ENCODE data around the gene PKDREJ. TPM values are rescaled to one million over a fixed set of nuclear protein-coding genes. Genes with fewer than 3 reads are reported as not detected.

Gene PKDREJ
- total RNA-seq, 2 experiments from 2014 or later: not detected

DNA sequence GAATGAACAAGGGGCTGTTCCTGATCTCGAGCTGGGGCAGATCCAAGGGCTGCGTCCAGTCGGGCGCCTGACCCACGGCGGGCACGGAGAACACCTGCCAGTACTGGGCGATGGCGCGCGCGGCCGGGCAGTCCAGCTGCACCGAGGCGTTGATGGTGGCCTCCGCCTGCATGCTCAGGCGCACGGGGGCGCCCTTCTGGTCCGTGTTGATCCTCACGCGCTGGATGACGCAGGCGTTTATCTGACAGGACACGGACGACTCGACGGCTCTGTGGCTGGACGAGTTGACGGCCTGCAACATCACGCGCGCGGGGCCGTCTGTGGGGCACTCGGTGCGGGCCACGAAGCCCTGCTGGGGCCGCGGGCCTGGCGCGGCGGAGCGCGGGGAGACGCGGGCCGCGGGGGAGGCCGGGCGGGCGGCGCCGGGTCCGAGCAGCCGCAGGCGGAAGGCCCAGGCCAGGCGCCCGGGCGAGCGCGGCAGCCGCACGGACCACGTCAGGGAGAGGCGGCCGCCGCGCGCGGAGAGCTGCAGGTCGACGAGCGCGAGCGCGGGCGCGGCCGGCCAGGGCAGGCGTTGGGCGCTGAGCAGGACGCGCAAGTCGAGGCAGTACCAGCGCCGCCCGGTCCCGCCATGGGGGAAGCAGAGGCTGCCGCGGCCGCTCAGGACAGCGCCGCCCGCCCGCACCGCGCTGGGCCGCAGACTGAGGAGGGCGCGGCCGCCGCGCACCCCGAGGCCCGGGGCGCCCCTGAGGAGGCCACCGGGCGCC lies 511 bp downstream of the PKDREJ start:
- intact Hi-C loops (cut with micrococcal nuclease; ENCODE audit: unreplicated experiment): no loop called here
- peaks cover 5% of the 10 kb centered on the region; the same call in 1 of the 2 replicates for H3K9me3 ChIP-seq (ENCODE audit: low read length)
- no peak overlapping the region for H3K4me2 ChIP-seq (ENCODE audit: low read length)
- H3K79me2 ChIP-seq (ENCODE audit: insufficient read depth, low read depth, low read length): no peaks in the 10 kb centered on the region
- H3K27ac ChIP-seq (ENCODE audit: low read depth, low read length, poor library complexity, severe bottlenecking): no peak overlapping the region
- no peak for TF ChIP-seq EZH2phosphoT487 (IDR thresholded peaks at IDR 0.05; ENCODE audit: borderline replicate concordance, low read depth, low read length)
- TF ChIP-seq, protein P1, sequence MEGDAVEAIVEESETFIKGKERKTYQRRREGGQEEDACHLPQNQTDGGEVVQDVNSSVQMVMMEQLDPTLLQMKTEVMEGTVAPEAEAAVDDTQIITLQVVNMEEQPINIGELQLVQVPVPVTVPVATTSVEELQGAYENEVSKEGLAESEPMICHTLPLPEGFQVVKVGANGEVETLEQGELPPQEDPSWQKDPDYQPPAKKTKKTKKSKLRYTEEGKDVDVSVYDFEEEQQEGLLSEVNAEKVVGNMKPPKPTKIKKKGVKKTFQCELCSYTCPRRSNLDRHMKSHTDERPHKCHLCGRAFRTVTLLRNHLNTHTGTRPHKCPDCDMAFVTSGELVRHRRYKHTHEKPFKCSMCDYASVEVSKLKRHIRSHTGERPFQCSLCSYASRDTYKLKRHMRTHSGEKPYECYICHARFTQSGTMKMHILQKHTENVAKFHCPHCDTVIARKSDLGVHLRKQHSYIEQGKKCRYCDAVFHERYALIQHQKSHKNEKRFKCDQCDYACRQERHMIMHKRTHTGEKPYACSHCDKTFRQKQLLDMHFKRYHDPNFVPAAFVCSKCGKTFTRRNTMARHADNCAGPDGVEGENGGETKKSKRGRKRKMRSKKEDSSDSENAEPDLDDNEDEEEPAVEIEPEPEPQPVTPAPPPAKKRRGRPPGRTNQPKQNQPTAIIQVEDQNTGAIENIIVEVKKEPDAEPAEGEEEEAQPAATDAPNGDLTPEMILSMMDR (conservative IDR thresholded peaks at IDR 0.05; ENCODE audit: low read length): no peak
- no peak overlapping the region for H3K4me3 ChIP-seq (ENCODE audit: low read depth, low read length, poor library complexity, severe bottlenecking)
- no peak overlapping the region for H2AFZ ChIP-seq (ENCODE audit: low read length)
- no peak for DNase-seq (ENCODE audit: low spot score)
- H4K20me1 ChIP-seq (ENCODE audit: insufficient read depth, low read length): no peaks in the 10 kb centered on the region
- no TSS peak for BruUV-seq (replicated peaks)
- H3K9me2 ChIP-seq (ENCODE audit: insufficient read depth, low read length): no peaks in the 10 kb centered on the region
- no peaks in the 10 kb centered on the region for H3K4me1 ChIP-seq (ENCODE audit: insufficient read depth, low read length, poor library complexity, severe bottlenecking)
- CTCF ChIA-PET (ENCODE audit: unreplicated experiment): no interaction called here
- POLR2A ChIA-PET: no interaction called here
- no peaks in the 10 kb centered on the region for H3K36me3 ChIP-seq (ENCODE audit: insufficient read depth, low read length)

GRCh38 chr22:46260038-46260437 lies 3.1 kb downstream of the PKDREJ start:
- intact Hi-C loops (cut with micrococcal nuclease; ENCODE audit: unreplicated experiment): no loop called here
- Histone ChIP-seq H3K9me2 (ENCODE audit: insufficient read depth, low read length) (no peaks in the 10 kb centered on the region), H4K20me1 (ENCODE audit: insufficient read depth, low read length) (no peaks in the 10 kb centered on the region), H3K79me2 (ENCODE audit: insufficient read depth, low read depth, low read length) (no peaks in the 10 kb centered on the region), H3K36me3 (ENCODE audit: insufficient read depth, low read length) (no peaks in the 10 kb centered on the region), H3K27ac (ENCODE audit: low read depth, low read length, poor library complexity, severe bottlenecking) (no peak overlapping the region), H3K4me1 (ENCODE audit: insufficient read depth, low read length, poor library complexity, severe bottlenecking) (no peaks in the 10 kb centered on the region), H3K4me3 (ENCODE audit: low read depth, low read length, poor library complexity, severe bottlenecking) (no peak overlapping the region), H2AFZ (ENCODE audit: low read length) (no peak overlapping the region), H3K9me3 (ENCODE audit: low read length) (no peaks in the 10 kb centered on the region), H3K4me2 (ENCODE audit: low read length) (no peak overlapping the region)
- no peak for DNase-seq (ENCODE audit: low spot score)
- BruUV-seq (replicated peaks): no TSS peak
- CTCF ChIA-PET (ENCODE audit: unreplicated experiment): no interaction called here
- no peak for TF ChIP-seq EZH2phosphoT487 (IDR thresholded peaks at IDR 0.05; ENCODE audit: borderline replicate concordance, low read depth, low read length)
- TF ChIP-seq, protein P1 (conservative IDR thresholded peaks at IDR 0.05; ENCODE audit: low read length): no peak
- POLR2A ChIA-PET: interaction anchor here (1.1 kb wide), 1 partner anchor 16 kb away, joined by 3 read pairs; no protein-coding TSS in a partner anchor

DNA sequence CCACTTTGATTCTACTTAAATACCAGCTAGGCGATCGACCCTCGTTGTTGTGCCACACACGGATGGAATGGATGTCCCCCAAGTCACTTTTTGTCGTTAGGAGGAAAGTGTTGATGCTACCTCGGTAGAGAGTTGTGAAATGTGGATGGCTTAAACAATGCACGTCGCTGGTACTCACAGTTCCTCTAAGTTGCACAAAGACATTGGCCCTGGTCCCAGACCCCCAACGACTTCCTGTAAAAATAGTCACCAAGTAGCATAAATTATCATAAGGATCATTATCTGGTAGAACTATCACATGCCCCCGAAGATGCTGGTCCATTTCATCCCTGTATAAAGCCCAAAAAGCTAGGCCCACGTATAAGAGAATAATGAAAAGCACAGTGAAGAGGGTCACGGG lies 3.8 kb downstream of the PKDREJ start:
- Histone ChIP-seq H3K9me2 (ENCODE audit: insufficient read depth, low read length) (no peaks in the 10 kb centered on the region), H3K36me3 (ENCODE audit: insufficient read depth, low read length) (no peaks in the 10 kb centered on the region), H4K20me1 (ENCODE audit: insufficient read depth, low read length) (no peaks in the 10 kb centered on the region), H3K79me2 (ENCODE audit: insufficient read depth, low read depth, low read length) (no peaks in the 10 kb centered on the region), H2AFZ (ENCODE audit: low read length) (no peak overlapping the region), H3K27ac (ENCODE audit: low read depth, low read length, poor library complexity, severe bottlenecking) (no peak overlapping the region), H3K9me3 (ENCODE audit: low read length) (no peaks in the 10 kb centered on the region), H3K4me1 (ENCODE audit: insufficient read depth, low read length, poor library complexity, severe bottlenecking) (no peaks in the 10 kb centered on the region), H3K4me3 (ENCODE audit: low read depth, low read length, poor library complexity, severe bottlenecking) (no peak overlapping the region), H3K4me2 (ENCODE audit: low read length) (no peak overlapping the region)
- ChIA-PET POLR2A (interaction anchor here (1.1 kb wide), 1 partner anchor 17 kb away, joined by 3 read pairs; no protein-coding TSS in a partner anchor), CTCF (ENCODE audit: unreplicated experiment) (no interaction called here)
- no peak for DNase-seq (ENCODE audit: low spot score)
- TF ChIP-seq EZH2phosphoT487 (IDR thresholded peaks at IDR 0.05; ENCODE audit: borderline replicate concordance, low read depth, low read length): no peak
- TF ChIP-seq, protein P1 (conservative IDR thresholded peaks at IDR 0.05; ENCODE audit: low read length): no peak
- intact Hi-C loops (cut with micrococcal nuclease; ENCODE audit: unreplicated experiment): no loop called here
- BruUV-seq (replicated peaks): no TSS peak
